GM19239 (cell line): Measurements from ENCODE around the gene AP3M1.

Source experiments
- DNase-seq: peaks from one replicate; pipeline ENCODE4 v3.0.0; 2011; ENCODE audit warnings: low spot score; ENCODE audit not compliant: insufficient read length
- FAIRE-seq: peaks from 2 replicates; lab custom pipeline; 2011; peaks lifted over from hg19 to GRCh38; lab: Jason Lieb, UNC

Gene AP3M1

GRCh38 chr10:74083304-74083703, 67.3 kb downstream of the AP3M1 start:
- DNase-seq, result no peak
- no peak for FAIRE-seq

- DNase-seq (no peak), FAIRE-seq (no peak)
Observed at GRCh38 chr10:74081941-74082718, 68.5 kb downstream of the AP3M1 start.

- peak; percentile 33 for DNase-seq
- peak; percentile 68 for FAIRE-seq
Observed at GRCh38 chr10:74081192-74081803, 69.3 kb downstream of the AP3M1 start.

GRCh38 chr10:74079936-74080590, 70.6 kb downstream of the AP3M1 start:
- FAIRE-seq, result peak; percentile 52
- DNase-seq, result no peak

GRCh38 chr10:74079028-74079935, 71.3 kb downstream of the AP3M1 start:
- peak; percentile 82 for FAIRE-seq

GRCh38 chr10:74078037-74078436, 72.6 kb downstream of the AP3M1 start:
- peak; percentile 28 for FAIRE-seq

More at GRCh38 chr10:74079028-74079935, 71.3 kb downstream of the AP3M1 start:
- DNase-seq, result no peak

GRCh38 chr10:74077416-74077815, 73.2 kb downstream of the AP3M1 start:
- DNase-seq (no peak), FAIRE-seq (peak; percentile 42)

More at GRCh38 chr10:74078037-74078436, 72.6 kb downstream of the AP3M1 start:
- no peak for DNase-seq

- DNase-seq, result no peak
- no peak for FAIRE-seq
Observed at GRCh38 chr10:74076961-74077360, 73.7 kb downstream of the AP3M1 start.

- FAIRE-seq, result no peak
- no peak for DNase-seq
Observed at GRCh38 chr10:74075906-74076305, 74.7 kb downstream of the AP3M1 start.

GRCh38 chr10:74072503-74072902, 78.1 kb downstream of the AP3M1 start:
- no peak for DNase-seq
- FAIRE-seq, result no peak

- FAIRE-seq (no peak), DNase-seq (no peak)
Observed at GRCh38 chr10:74071157-74071556, 79.5 kb downstream of the AP3M1 start.
